Breast epithelium (tissue), 4 donors: ENCODE measurements around the gene PAAF1. TPM values are rescaled to one million over a fixed set of nuclear protein-coding genes. Genes with fewer than 3 reads are reported as not detected.

Source experiments
- DNase-seq, 2 donors: peaks; one replicate each; pipeline ENCODE4 v3.0.0-alpha.2; 2019; ENCODE audit warnings: low spot score in 2 of 2
- H3K27ac ChIP-seq, 2 donors: fragments of 200-600 bp; sonication (generic) in 1 of 2; one replicate each; pipeline ENCODE4 v1.5.1; 2016 to 2019; ENCODE audit warnings: mild to moderate bottlenecking in 1 of 2
- H3K27me3 ChIP-seq, 2 donors: fragments of 200-600 bp; sonication (generic) in 1 of 2; one replicate each; pipeline versions ENCODE4 v1.5.1 to v1.6.0; 2017 to 2019; ENCODE audit warnings: control low read depth in 1 of 2, mild to moderate bottlenecking in 1 of 2
- H3K36me3 ChIP-seq: fragments of 200-600 bp; one replicate; pipeline ENCODE4 v1.5.1; 2019
- H3K4me1 ChIP-seq, 2 donors: fragments of 200-600 bp; sonication (generic); one replicate each; pipeline ENCODE4 v1.5.1; 2016 to 2019; ENCODE audit warnings: control low read depth in 1 of 2
- H3K4me3 ChIP-seq, 3 donors: fragments of 200-600 bp; sonication (generic); 1 replicate in 2 of 3; 2 replicates in 1 of 3; pipeline ENCODE4 v1.5.1; 2016 to 2019; ENCODE audit warnings: mild to moderate bottlenecking in 3 of 3, moderate library complexity in 2 of 3
- H3K9me3 ChIP-seq, 2 donors: fragments of 200-600 bp; sonication (generic) in 1 of 2; one replicate each; pipeline ENCODE4 v1.5.1; 2016 to 2019; ENCODE audit warnings: control low read depth in 1 of 2
- POLR2A ChIP-seq: fragments of 450-650 bp; IDR thresholded peaks from one replicate; pipeline ENCODE4 v1.6.1; 2016; ENCODE audit warnings: antibody characterized with exemption, mild to moderate bottlenecking, moderate library complexity
- POLR2AphosphoS5 ChIP-seq, 3 donors: sonication (generic); formaldehyde crosslinking; IDR thresholded peaks; one replicate each; pipeline ENCODE4 v1.6.1; 2017; ENCODE audit warnings: antibody characterized with exemption in 3 of 3
- intact Hi-C: fragments of 100-400 bp; cut with DNase I; formaldehyde crosslinking; loops from one replicate; pipeline ENCODE4 v1.15.1; 2023; ENCODE audit warnings: low total_unique reads
- total RNA-seq, 3 donors: library from RNA; depleted of rRNA; stranded (reverse); fragments of >200 nt; gene quantifications; one replicate each; pipeline ENCODE4 v1.1.0, GENCODE V29; 2016
- TF ChIP-seq, protein P1 (sequence below), 3 donors: fragments of 450-650 bp; IDR thresholded peaks; one replicate each; pipeline ENCODE4 v1.5.1; 2016 to 2017; ENCODE audit warnings: antibody characterized with exemption in 3 of 3, mild to moderate bottlenecking in 3 of 3, moderate library complexity in 3 of 3

PAAF1 gene
- total RNA-seq, 3 donors from 2014 or later: 8.5 to 19.0 (median 9.5) TPM

DNA sequence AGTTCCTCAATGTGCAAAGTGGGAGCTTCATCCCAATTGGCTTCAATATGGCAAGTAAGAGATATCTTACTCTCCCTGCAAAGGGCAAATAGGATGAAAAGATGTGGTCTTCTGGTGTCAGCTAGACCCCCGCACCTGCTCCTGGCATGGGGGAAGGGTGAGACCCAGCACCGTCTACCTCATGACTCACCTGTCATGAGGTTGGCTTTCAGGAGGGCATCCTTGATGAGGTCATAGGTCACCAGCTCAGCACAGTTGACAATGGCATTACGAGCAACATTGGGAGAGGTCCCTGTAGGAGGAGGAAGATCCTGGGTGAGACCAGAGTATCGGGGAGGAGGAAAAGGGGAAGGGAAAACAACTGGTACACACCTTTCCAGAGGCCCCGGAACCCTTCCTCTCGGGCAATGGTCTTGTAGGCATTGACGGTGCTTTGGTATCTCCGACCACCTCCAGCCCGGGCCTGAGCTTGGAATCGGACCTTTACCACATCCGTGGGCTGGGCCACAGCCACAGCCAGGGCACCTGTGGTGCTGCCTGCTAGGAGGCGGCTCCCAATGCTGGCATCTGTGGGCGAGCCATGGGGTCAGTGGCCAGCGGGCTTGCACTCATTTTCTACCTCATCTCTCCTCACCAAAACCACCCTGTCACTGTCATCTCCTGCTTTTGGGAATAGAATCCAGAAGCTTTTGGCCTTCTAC lies 99.8 kb downstream of the PAAF1 start:
- no peak overlapping the region for H3K4me3 ChIP-seq
- TF ChIP-seq, protein P1, sequence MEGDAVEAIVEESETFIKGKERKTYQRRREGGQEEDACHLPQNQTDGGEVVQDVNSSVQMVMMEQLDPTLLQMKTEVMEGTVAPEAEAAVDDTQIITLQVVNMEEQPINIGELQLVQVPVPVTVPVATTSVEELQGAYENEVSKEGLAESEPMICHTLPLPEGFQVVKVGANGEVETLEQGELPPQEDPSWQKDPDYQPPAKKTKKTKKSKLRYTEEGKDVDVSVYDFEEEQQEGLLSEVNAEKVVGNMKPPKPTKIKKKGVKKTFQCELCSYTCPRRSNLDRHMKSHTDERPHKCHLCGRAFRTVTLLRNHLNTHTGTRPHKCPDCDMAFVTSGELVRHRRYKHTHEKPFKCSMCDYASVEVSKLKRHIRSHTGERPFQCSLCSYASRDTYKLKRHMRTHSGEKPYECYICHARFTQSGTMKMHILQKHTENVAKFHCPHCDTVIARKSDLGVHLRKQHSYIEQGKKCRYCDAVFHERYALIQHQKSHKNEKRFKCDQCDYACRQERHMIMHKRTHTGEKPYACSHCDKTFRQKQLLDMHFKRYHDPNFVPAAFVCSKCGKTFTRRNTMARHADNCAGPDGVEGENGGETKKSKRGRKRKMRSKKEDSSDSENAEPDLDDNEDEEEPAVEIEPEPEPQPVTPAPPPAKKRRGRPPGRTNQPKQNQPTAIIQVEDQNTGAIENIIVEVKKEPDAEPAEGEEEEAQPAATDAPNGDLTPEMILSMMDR (IDR thresholded peaks at IDR 0.05): no peak
- TF ChIP-seq POLR2AphosphoS5 (IDR thresholded peaks at IDR 0.05) (no peak), POLR2A (no peak)
- no peaks in the 10 kb centered on the region for H3K9me3 ChIP-seq
- intact Hi-C loops: no loop called here
- no peaks in the 10 kb centered on the region for H3K4me1 ChIP-seq
- no peaks in the 10 kb centered on the region for H3K27me3 ChIP-seq
- DNase-seq: peak in 1 of 2 donors; percentile 47
- no peak overlapping the region for H3K27ac ChIP-seq
- no peaks in the 10 kb centered on the region for H3K36me3 ChIP-seq

DNA sequence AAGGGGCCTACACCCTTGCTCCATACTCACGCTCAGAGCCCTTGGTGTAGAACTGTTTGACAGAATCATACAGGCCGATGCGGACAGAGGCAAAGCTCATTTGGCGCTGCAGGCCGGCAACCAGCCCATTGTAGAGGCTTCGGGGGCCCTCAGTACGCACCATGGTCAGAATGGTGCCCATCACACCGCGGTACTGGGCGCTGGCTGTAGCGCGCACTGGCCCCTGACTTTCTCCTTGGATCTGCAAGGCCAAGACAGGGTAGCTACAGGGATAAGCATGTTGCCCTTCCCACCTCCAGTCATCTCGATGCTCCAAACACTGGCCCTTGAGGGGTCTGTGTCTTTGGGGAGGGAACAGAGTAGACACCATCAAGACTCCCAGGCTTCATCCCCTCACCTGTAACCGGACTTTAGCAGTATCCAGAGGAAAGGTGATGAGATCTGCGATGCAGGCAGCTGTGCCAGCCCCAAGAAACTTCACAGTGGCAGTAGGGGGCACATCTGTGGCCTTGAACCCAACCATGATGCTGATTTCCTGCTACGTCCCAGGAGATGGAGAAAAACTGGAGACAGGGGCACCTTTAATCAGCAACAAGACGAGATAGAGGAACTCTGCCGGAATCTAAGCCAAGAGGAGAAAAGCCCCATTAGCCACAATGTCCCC lies 101.2 kb downstream of the PAAF1 start:
- Histone ChIP-seq H3K36me3 (no peaks in the 10 kb centered on the region), H3K4me1 (no peaks in the 10 kb centered on the region), H3K4me3 (no peak overlapping the region), H3K9me3 (no peaks in the 10 kb centered on the region), H3K27me3 (no peaks in the 10 kb centered on the region), H3K27ac (no peak overlapping the region)
- intact Hi-C loops: no loop called here
- DNase-seq: peak in 1 of 2 donors; percentile 5
- TF ChIP-seq, protein P1 (IDR thresholded peaks at IDR 0.05): no peak
- TF ChIP-seq POLR2A (no peak), POLR2AphosphoS5 (IDR thresholded peaks at IDR 0.05) (no peak)

DNA sequence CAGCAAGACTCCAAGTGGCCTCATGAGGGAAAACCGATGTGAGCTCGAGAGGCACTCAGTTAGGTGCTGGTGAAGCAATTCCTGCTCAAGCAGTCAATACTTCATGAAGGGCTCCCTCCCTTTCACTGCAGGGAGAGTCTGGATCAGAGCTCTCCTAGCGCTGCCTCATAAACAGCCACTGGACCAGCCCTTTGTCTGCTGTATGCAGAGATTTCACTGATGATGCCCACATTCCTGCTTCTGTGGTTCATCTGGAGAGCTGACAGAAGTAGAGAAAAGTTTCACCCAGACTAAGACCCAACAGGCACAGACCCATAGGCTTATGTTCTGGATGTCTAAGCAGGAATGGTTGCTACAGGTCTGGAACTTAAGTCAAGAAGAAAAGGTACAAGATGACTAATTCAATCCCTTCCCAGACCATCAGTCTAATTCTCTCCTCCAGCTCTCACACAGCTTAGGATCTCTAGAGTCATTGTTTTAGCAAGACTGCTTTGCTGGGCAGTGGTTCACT lies 101.8 kb downstream of the PAAF1 start:
- Histone ChIP-seq H3K27ac (no peak overlapping the region), H3K9me3 (no peaks in the 10 kb centered on the region), H3K36me3 (no peaks in the 10 kb centered on the region), H3K4me3 (no peak overlapping the region), H3K27me3 (no peaks in the 10 kb centered on the region), H3K4me1 (peaks cover 0 to 4% of the 10 kb centered on the region in 2 donors)
- peak in 1 of 2 donors; percentile 3 for DNase-seq
- intact Hi-C loops: no loop called here
- TF ChIP-seq POLR2AphosphoS5 (IDR thresholded peaks at IDR 0.05) (no peak), POLR2A (no peak)
- TF ChIP-seq, protein P1 (IDR thresholded peaks at IDR 0.05): no peak

DNA sequence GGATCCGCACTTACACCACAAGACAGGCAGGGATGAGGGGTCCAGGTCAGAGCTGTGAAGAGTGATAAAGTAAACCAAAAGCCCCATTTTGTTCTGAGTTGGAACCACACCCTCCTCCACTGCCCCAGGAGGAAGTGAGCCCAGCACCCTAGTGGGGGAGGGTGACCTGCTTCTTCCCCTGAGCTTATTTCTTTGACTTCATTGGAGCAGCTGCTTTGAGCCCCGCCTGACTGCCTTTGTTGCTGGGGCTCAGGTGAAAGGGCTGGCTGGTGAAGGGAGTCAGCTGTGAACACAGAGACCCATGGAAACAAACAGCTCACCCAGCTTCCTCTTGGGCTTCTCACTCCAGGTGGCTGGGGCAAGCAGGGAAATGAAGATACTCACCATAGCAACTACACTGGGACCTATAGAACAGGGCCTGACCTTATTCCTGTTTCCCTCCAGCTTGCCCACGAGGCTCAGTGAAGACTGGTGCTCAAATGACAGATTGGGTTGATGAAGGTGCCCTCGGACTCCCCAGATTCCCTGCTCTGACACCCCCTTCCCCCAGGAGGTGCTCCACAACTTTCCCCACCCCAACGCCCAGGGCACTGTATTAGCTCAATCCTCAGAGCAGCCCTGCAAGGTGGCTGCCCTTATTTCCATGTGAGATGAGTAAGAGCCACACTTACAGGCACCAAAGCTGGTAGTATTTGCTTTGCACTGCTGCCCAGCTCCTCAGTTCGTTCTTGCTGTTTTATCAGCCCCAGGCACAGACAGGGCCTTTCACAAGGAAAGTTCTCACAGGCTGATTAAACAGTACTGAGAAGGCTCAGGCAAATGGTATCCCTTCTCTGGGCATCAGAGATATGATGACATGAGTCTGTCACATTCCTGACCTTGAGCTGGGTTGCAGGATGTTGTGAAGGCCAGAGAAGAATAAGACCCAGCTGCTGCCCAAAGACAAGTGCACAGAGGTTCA lies 103.5 kb downstream of the PAAF1 start:
- no peaks in the 10 kb centered on the region for H3K27me3 ChIP-seq
- intact Hi-C loops: no loop called here

More for the DNA sequence above, 103.5 kb downstream of the PAAF1 start:
- Histone ChIP-seq H3K9me3 (no peaks in the 10 kb centered on the region), H3K27ac (peak overlapping the region; percentile 36 to 84), H3K4me3 (peak overlapping the region in 2 of 3 donors; percentile 66 to 68), H3K4me1 (peaks cover 0 to 4% of the 10 kb centered on the region in 2 donors), H3K36me3 (no peaks in the 10 kb centered on the region)
- TF ChIP-seq POLR2A: no peak
- peak; percentile 40 to 53 for DNase-seq

Other genes starting within 250 kb of the PAAF1 start
- gene PLEKHB1, start 230.4 kb upstream of the PAAF1 start, total RNA-seq: 10 to 100 TPM in 2 of 3 donors, under 1 TPM in 1; 0.80 to 49.6 (median 17.0) TPM
- 100 to 1,000 TPM in 2 of 3 donors, 10 to 100 TPM in 1; 79.6 to 119 (median 102) TPM for gene RAB6A, start 115.9 kb upstream of the PAAF1 start, total RNA-seq
- gene MRPL48, start 89.1 kb upstream of the PAAF1 start, total RNA-seq: 10 to 100 TPM in 2 of 3 donors, 1 to 10 TPM in 1; 6.9 to 28.2 (median 15.7) TPM
- 10 to 100 TPM; 58.9 to 76.7 (median 74.2) TPM for gene COA4, start 153 bp upstream of the PAAF1 start, total RNA-seq
- gene DNAJB13, start 74.0 kb downstream of the PAAF1 start, total RNA-seq: not detected
- gene UCP2, start 105.8 kb downstream of the PAAF1 start, total RNA-seq: 10 to 100 TPM; 28.2 to 82.4 (median 45.2) TPM
- gene UCP3, start 132.1 kb downstream of the PAAF1 start, total RNA-seq: 1 to 10 TPM; 1.6 to 5.9 (median 1.8) TPM